ENCODE measurements around the gene LKAAEAR1.
"Not testable (repeated sequence)": the region's sequence is repeated elsewhere in the genome, so short reads cannot be mapped to it uniquely, and the experiment has no call there.

Gene LKAAEAR1

GRCh38 chr20:64090165-64090564, 6.0 kb upstream of the LKAAEAR1 start:
- TF ChIP-seq, protein P1, sequence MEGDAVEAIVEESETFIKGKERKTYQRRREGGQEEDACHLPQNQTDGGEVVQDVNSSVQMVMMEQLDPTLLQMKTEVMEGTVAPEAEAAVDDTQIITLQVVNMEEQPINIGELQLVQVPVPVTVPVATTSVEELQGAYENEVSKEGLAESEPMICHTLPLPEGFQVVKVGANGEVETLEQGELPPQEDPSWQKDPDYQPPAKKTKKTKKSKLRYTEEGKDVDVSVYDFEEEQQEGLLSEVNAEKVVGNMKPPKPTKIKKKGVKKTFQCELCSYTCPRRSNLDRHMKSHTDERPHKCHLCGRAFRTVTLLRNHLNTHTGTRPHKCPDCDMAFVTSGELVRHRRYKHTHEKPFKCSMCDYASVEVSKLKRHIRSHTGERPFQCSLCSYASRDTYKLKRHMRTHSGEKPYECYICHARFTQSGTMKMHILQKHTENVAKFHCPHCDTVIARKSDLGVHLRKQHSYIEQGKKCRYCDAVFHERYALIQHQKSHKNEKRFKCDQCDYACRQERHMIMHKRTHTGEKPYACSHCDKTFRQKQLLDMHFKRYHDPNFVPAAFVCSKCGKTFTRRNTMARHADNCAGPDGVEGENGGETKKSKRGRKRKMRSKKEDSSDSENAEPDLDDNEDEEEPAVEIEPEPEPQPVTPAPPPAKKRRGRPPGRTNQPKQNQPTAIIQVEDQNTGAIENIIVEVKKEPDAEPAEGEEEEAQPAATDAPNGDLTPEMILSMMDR (IDR thresholded peaks at IDR 0.05; ENCODE audit: low read depth, low read length, missing control alignments) = no peak
- DNase-seq (ENCODE audit: extremely low read depth, low read depth) = no peak
- no peak overlapping the region for H3K4me3 ChIP-seq (replicated peaks; ENCODE audit: low read depth, low read length)

DNA sequence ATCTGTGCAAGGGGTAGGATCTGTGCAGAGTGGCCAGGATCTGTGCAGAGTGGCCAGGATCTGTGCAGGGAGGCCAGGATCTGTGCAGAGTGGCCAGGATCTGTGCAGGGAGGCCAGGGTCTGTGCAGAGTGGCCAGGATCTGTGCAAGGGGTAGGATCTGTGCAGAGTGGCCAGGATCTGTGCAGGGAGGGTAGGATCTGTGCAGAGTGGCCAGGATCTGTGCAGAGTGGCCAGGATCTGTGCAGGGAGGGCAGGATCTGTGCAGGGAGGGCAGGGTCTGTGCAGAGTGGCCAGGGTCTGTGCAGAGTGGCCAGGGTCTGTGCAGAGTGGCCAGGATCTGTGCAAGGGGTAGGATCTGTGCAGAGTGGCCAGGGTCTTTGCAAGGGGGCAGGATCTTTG, 4.4 kb upstream of the LKAAEAR1 start:
- DNase-seq (ENCODE audit: extremely low read depth, low read depth); H3K4me3 ChIP-seq (replicated peaks; ENCODE audit: low read depth, low read length): not testable (repeated sequence)

DNA sequence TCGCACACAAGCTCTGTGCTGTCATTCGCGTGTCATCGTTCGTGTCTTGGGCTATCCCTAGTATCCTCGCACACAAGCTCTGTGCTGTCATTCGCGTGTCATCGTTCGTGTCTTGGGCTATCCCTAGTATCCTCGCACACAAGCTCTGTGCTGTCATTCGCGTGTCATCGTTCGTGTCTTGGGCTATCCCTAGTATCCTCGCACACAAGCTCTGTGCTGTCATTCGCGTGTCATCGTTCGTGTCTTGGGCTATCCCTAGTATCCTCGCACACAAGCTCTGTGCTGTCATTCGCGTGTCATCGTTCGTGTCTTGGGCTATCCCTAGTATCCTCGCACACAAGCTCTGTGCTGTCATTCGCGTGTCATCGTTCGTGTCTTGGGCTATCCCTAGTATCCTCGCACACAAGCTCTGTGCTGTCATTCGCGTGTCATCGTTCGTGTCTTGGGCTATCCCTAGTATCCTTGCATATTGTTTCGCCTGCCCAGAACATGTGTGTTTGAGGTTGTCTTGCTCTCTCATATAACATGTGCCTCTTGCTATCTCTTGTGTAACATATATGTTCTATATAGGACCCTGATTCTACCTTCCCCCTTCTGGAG, 3.1 kb upstream of the LKAAEAR1 start:
- not testable (repeated sequence) for DNase-seq (ENCODE audit: extremely low read depth, low read depth); H3K4me3 ChIP-seq (replicated peaks; ENCODE audit: low read depth, low read length)

DNA sequence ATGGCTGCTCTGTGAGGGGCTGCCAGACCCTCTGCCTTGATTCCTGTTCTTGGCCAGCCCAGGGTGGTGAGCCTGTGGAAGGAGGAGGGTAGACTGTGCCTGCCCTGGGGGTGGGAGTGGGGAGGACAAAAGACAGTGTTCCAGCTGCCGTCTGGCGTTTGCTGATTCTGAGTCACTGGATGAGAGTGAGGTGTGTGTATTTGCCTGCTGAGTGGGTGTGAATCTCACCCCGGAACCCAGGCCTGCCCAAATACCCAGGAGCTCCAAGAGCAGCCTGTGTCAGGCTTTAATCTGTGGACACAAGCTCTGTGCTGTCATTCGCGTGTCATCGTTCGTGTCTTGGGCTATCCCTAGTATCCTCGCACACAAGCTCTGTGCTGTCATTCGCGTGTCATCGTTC, 2.6 kb upstream of the LKAAEAR1 start:
- no peak overlapping the region for H3K4me3 ChIP-seq (replicated peaks; ENCODE audit: low read depth, low read length)
- TF ChIP-seq, protein P1 (IDR thresholded peaks at IDR 0.05; ENCODE audit: low read depth, low read length, missing control alignments) = no peak
- DNase-seq (ENCODE audit: extremely low read depth, low read depth) = no peak

DNA sequence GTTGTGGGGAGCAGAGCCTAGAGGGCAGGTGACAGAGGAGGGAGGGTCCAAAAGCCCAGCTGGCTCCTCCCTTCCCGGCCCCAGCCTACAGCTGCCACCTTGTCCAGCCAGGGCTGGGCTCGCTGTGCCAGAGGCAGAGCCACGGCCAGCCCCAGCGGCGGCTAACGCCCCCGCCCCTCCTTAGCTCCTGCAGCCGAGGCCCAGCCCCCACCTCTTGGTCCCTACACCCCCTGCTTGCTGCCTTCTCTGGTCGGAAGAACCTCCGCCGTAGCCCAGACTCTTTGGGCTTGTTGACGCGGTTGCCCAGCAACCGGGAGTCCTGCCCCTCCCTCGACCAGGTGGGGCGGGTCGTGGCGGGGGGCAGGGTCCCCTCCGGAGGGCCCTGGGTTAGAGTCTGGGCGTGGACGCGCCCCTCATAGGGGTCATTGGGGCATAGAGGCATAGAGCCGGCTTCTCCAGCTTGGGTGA, 521 bp upstream of the LKAAEAR1 start:
- DNase-seq (ENCODE audit: extremely low read depth, low read depth) = no peak
- TF ChIP-seq, protein P1 (IDR thresholded peaks at IDR 0.05; ENCODE audit: low read depth, low read length, missing control alignments) = no peak
- H3K4me3 ChIP-seq (replicated peaks; ENCODE audit: low read depth, low read length) = no peak overlapping the region

DNA sequence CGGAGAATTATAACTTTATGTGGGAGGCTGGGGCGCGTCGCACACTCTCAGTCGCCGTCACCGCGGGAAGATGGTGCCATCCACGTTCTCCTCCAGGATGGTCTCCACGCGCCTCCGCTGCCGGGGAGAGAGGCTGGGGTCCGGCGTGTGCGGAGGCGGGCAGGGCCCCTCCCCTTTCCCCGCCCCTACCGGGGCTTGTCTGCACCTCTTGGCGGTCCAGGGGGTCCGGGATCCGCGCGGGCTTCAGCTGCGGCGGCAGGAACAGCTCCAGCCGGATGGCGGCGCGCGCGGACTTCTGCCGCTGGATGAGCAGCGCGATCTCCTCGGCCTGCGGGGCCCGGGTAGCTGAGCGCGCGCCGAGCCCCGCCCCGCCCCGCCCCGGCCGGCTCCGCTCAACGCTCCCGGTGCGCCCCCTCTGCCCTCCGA, 807 bp downstream of the LKAAEAR1 start:
- TF ChIP-seq, protein P1 (IDR thresholded peaks at IDR 0.05; ENCODE audit: low read depth, low read length, missing control alignments) = peak; percentile 46
- DNase-seq (ENCODE audit: extremely low read depth, low read depth) = no peak
- peak overlapping the region; percentile 31 for H3K4me3 ChIP-seq (replicated peaks; ENCODE audit: low read depth, low read length)

DNA sequence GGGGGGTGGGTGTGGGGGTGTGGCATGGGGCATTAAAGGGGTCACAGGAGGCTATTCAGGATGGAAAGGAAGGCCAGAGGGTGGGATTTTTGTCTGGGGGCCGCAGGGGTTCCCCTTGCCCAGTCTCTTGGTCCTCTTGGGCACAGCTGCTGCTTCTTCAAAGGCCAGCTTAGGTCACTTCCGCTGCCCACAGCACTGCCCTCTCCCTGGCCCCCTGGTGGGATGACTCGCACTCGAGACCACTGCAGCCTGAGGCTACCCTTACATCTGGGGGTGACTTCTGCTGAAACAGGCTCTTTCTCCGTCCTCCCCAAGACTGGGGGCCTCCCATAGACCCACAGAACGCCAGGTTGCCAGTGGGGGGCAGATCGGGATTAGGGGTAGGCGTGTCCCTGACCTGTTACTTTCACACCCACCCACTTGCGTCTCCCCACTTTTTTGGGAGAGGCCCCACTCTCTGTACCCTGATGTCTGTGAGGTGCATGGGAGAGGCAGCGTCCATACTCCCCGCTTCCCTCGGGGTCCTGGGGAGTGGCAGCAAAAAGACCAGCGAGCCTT, 1.3 kb downstream of the LKAAEAR1 start:
- TF ChIP-seq, protein P1 (IDR thresholded peaks at IDR 0.05; ENCODE audit: low read depth, low read length, missing control alignments) = no peak
- H3K4me3 ChIP-seq (replicated peaks; ENCODE audit: low read depth, low read length) = peak overlapping the region; percentile 22
- DNase-seq (ENCODE audit: extremely low read depth, low read depth) = no peak
